A549 (cell line): ENCODE measurements around the gene ZXDC. TPM values are rescaled to one million over a fixed set of nuclear protein-coding genes. Genes with fewer than 3 reads are reported as not detected.

ENCODE experiments used
- ATAC-seq, 2 experiments: fragments of 200-7000 bp in 1 of 2; fragments of >200 bp in 1 of 2; cut with Nextera tagmentation in 1 of 2; cut with Tn5 transposase in 1 of 2; 3 replicates each; pipeline versions ENCODE4 v1.8.0 to v1.9.1; 2018 to 2020; ENCODE audit warnings: mild to moderate bottlenecking in 1 of 2, moderate library complexity in 1 of 2
- CTCF ChIA-PET: fragments of 300-600 bp; sonication (Branson Sonifier 250); formaldehyde crosslinking; extraction: SDS; loops from one replicate; lab custom pipeline; 2021; ENCODE audit warnings: antibody characterized with exemption, inconsistent platforms; lab: Yijun Ruan, JAX
- POLR2A ChIA-PET: fragments of 350-600 bp; formaldehyde crosslinking; extraction: SDS; loops from one replicate; lab custom pipeline; 2021; ENCODE audit warnings: antibody characterized with exemption, inconsistent platforms; lab: Yijun Ruan, JAX
- DNase-seq, 2 experiments: peaks; one replicate each; pipeline versions ENCODE4 v3.0.0 to v3.0.0-alpha.2; 2011 to 2016; ENCODE audit warnings: low read depth in 1 of 2, low spot score in 1 of 2
- FAIRE-seq: peaks from 2 replicates; lab custom pipeline; 2011; peaks lifted over from hg19 to GRCh38; lab: Jason Lieb, UNC
- H3K27ac ChIP-seq, 2 experiments: fragments of >200 bp; sonication (Bioruptor Twin); formaldehyde crosslinking; 3 replicates each; pipeline ENCODE4 v1.5.1; 2016 to 2017
- H3K4me1 ChIP-seq: fragments of >200 bp; sonication (Bioruptor Twin); formaldehyde crosslinking; 3 replicates; pipeline ENCODE4 v1.6.1; 2016
- H3K4me2 ChIP-seq: fragments of >200 bp; sonication (Bioruptor Twin); formaldehyde crosslinking; 3 replicates; pipeline ENCODE4 v1.6.1; 2016
- H3K4me3 ChIP-seq: fragments of >200 bp; sonication (Bioruptor Twin); formaldehyde crosslinking; 3 replicates; pipeline ENCODE4 v1.5.1; 2016
- H3K9me3 ChIP-seq: fragments of >200 bp; sonication (Bioruptor Twin); formaldehyde crosslinking; 3 replicates; pipeline ENCODE4 v1.6.1; 2016
- CHD4 ChIP-seq: fragments of 200-600 bp; sonication (generic); IDR thresholded peaks from 2 replicates; pipeline ENCODE4 v1.6.1; 2016; ENCODE audit warnings: antibody characterized with exemption, mild to moderate bottlenecking, borderline replicate concordance
- EHMT2 ChIP-seq: fragments of 200-600 bp; sonication (generic); IDR thresholded peaks from 2 replicates; pipeline ENCODE4 v1.6.1; 2016; ENCODE audit warnings: antibody characterized with exemption, low read depth, mild to moderate bottlenecking, moderate library complexity
- JUNB ChIP-seq: fragments of >200 bp; sonication (Bioruptor Twin); formaldehyde crosslinking; IDR thresholded peaks from 2 replicates; pipeline ENCODE4 v1.6.1; 2016
- KDM1A ChIP-seq: fragments of 200-600 bp; sonication (generic); IDR thresholded peaks from 2 replicates; pipeline ENCODE4 v1.6.1; 2016; ENCODE audit warnings: low read depth, mild to moderate bottlenecking
- TFCP2L1 ChIP-seq: fragments of 250-450 bp; sonication (Bioruptor Pico); IDR thresholded peaks from 2 replicates; pipeline ENCODE4 v1.5.0; 2021; ENCODE audit warnings: mild to moderate bottlenecking
- WGBS: methylation state at CpG from one replicate; pipeline ENCODE4 v1.1.6; 2017; ENCODE audit errors: missing lambda C conversion rate; 5-methylcytosine and 5-hydroxymethylcytosine counted together
- polyA plus RNA-seq, 4 experiments: library from polyadenylated mRNA; depleted of rRNA in 3 of 4; stranded (reverse); fragments of >200 nt; fragmentation: RNase III in 1 of 4; extraction: RNeasy Plus Mini Kit Qiagen cat#74134 plus additional on column Dnase treatment in 1 of 4; gene quantifications; 2 replicates in 3 of 4; 3 replicates in 1 of 4; pipeline ENCODE4 v1.2.3, GENCODE V29; 2011 to 2017
- TF ChIP-seq, protein P1 (sequence below): fragments of >200 bp; sonication (Bioruptor Twin); formaldehyde crosslinking; IDR thresholded peaks from 2 replicates; pipeline ENCODE4 v1.6.1; 2016
- TF ChIP-seq, protein P2 (sequence below): fragments of >200 bp; sonication (Bioruptor Twin); formaldehyde crosslinking; IDR thresholded peaks from 3 replicates; pipeline ENCODE4 v1.5.1; 2016
- TF ChIP-seq, protein P3 (sequence below): fragments of >200 bp; sonication (Bioruptor Twin); formaldehyde crosslinking; IDR thresholded peaks from 3 replicates; pipeline ENCODE4 v1.6.1; 2016
- TF ChIP-seq, protein P4 (sequence below): fragments of 250-450 bp; sonication (Bioruptor Pico); IDR thresholded peaks from 2 replicates; pipeline ENCODE4 v1.5.0; 2020; ENCODE audit warnings: low read depth, mild to moderate bottlenecking, moderate library complexity
- TF ChIP-seq, protein P5 (sequence below): fragments of 200-600 bp; sonication (generic); IDR thresholded peaks from 2 replicates; pipeline ENCODE4 v1.6.1; 2016; ENCODE audit warnings: antibody characterized with exemption, mild to moderate bottlenecking, moderate library complexity

The ZXDC gene
- polyA plus RNA-seq, 2 of the 4 experiments (the other 2 are of a cell fraction): 6.0 to 8.5 TPM

DNA sequence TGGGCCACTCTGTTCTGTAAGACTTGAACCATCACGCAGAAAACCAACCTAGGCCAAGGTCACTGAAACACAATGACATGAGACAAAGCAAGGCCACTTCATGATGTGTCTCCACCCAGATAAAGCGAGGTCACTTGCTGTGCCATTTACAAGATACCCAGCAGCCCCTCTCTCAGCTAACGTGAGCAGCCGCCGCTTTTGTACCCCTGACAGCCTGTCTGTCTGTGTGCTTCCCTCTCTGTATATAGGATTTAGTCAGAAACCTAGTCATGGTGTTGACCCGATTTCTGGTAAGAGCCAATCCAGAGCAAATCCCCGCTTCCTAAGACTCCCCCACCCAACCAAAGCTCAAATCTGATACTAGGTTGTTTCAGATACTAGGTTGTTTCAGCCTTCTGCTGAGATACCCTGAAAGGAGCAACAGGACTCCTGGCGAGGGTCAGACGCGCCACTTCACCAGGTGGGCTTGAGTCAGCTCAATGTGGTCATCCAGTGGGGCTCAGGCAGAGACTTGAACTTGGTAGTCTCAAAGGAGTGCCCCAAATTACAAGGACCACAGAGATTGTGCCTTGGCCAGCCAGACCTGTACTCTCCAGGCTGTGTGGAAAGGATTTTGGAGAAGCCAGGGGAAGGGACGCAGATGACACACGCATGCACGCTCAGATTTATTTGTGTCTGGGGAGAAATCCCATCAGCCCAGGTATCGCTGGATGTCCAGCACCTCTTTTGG, 3.1 kb upstream of the ZXDC start:
- CTCF ChIA-PET: no interaction called here
- no peak for FAIRE-seq

DNA sequence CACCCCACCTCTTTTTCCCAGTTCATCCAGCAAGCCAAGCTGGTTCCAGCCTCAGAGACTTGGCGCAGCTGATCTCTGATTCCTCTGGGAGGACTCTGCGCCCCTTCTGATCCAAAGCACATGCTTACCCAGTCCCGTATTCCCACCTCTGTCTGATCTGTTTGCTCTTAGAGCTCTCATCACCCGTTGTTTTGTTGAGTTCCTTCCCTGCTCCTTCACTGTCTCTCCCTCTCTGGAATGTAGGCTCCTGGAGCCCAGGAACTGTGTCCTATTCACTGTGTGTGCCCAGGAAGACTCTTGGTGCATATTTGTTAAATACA, 1.3 kb upstream of the ZXDC start:
- H3K4me1 ChIP-seq: peaks cover 22% of the 10 kb centered on the region
- no peak overlapping the region for H3K4me3 ChIP-seq
- no peak for FAIRE-seq
- TF ChIP-seq, protein P1, sequence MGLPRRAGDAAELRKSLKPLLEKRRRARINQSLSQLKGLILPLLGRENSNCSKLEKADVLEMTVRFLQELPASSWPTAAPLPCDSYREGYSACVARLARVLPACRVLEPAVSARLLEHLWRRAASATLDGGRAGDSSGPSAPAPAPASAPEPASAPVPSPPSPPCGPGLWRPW: no peak
- TF ChIP-seq, protein P2, sequence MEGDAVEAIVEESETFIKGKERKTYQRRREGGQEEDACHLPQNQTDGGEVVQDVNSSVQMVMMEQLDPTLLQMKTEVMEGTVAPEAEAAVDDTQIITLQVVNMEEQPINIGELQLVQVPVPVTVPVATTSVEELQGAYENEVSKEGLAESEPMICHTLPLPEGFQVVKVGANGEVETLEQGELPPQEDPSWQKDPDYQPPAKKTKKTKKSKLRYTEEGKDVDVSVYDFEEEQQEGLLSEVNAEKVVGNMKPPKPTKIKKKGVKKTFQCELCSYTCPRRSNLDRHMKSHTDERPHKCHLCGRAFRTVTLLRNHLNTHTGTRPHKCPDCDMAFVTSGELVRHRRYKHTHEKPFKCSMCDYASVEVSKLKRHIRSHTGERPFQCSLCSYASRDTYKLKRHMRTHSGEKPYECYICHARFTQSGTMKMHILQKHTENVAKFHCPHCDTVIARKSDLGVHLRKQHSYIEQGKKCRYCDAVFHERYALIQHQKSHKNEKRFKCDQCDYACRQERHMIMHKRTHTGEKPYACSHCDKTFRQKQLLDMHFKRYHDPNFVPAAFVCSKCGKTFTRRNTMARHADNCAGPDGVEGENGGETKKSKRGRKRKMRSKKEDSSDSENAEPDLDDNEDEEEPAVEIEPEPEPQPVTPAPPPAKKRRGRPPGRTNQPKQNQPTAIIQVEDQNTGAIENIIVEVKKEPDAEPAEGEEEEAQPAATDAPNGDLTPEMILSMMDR: no peak
- TF ChIP-seq KDM1A (no peak), TFCP2L1 (CRISPR knock-in tag) (no peak)
- TF ChIP-seq, protein P3, sequence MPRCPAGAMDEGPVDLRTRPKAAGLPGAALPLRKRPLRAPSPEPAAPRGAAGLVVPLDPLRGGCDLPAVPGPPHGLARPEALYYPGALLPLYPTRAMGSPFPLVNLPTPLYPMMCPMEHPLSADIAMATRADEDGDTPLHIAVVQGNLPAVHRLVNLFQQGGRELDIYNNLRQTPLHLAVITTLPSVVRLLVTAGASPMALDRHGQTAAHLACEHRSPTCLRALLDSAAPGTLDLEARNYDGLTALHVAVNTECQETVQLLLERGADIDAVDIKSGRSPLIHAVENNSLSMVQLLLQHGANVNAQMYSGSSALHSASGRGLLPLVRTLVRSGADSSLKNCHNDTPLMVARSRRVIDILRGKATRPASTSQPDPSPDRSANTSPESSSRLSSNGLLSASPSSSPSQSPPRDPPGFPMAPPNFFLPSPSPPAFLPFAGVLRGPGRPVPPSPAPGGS: no peak
- TF ChIP-seq, protein P4, sequence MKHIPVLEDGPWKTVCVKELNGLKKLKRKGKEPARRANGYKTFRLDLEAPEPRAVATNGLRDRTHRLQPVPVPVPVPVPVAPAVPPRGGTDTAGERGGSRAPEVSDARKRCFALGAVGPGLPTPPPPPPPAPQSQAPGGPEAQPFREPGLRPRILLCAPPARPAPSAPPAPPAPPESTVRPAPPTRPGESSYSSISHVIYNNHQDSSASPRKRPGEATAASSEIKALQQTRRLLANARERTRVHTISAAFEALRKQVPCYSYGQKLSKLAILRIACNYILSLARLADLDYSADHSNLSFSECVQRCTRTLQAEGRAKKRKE (CRISPR knock-in tag): no peak
- TF ChIP-seq, all 56 proteins: peak for 0
- Histone ChIP-seq H3K4me2 (peak overlapping the region; percentile 83), H3K27ac (peak overlapping the region in 1 of 2 experiments; percentile 99; a peak in 3 of 6 replicates), H3K9me3 (no peaks in the 10 kb centered on the region)
- ChIA-PET POLR2A (no interaction called here), CTCF (no interaction called here)
- ATAC-seq: no peak
- DNase-seq: no peak
- WGBS: 78% methylated on average over 4 of the region's 4 CpGs

More for the DNA sequence above, 3.1 kb upstream of the ZXDC start:
- no peak for TF ChIP-seq EHMT2
- TF ChIP-seq, protein P2: no peak
- TF ChIP-seq, protein P5, sequence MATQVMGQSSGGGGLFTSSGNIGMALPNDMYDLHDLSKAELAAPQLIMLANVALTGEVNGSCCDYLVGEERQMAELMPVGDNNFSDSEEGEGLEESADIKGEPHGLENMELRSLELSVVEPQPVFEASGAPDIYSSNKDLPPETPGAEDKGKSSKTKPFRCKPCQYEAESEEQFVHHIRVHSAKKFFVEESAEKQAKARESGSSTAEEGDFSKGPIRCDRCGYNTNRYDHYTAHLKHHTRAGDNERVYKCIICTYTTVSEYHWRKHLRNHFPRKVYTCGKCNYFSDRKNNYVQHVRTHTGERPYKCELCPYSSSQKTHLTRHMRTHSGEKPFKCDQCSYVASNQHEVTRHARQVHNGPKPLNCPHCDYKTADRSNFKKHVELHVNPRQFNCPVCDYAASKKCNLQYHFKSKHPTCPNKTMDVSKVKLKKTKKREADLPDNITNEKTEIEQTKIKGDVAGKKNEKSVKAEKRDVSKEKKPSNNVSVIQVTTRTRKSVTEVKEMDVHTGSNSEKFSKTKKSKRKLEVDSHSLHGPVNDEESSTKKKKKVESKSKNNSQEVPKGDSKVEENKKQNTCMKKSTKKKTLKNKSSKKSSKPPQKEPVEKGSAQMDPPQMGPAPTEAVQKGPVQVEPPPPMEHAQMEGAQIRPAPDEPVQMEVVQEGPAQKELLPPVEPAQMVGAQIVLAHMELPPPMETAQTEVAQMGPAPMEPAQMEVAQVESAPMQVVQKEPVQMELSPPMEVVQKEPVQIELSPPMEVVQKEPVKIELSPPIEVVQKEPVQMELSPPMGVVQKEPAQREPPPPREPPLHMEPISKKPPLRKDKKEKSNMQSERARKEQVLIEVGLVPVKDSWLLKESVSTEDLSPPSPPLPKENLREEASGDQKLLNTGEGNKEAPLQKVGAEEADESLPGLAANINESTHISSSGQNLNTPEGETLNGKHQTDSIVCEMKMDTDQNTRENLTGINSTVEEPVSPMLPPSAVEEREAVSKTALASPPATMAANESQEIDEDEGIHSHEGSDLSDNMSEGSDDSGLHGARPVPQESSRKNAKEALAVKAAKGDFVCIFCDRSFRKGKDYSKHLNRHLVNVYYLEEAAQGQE: no peak
- TF ChIP-seq CHD4: no peak
- no peak for TF ChIP-seq JUNB
- Histone ChIP-seq H3K4me2 (no peak overlapping the region), H3K27ac (no peak overlapping the region), H3K4me1 (peaks cover 5% of the 10 kb centered on the region; the same call in 2 of the 3 replicates), H3K9me3 (no peaks in the 10 kb centered on the region), H3K4me3 (no peak overlapping the region)
- POLR2A ChIA-PET: no interaction called here
- WGBS: 92% methylated on average over 9 of the region's 14 CpGs
- ATAC-seq (no peak), DNase-seq (no peak)
